Motor neuron (in vitro differentiated cells): ENCODE measurements around the gene MASTL. TPM values are rescaled to one million over a fixed set of nuclear protein-coding genes. Genes with fewer than 3 reads are reported as not detected.

Experiments used
- total RNA-seq, 8 experiments: library from RNA; unstranded; fragments of 300-600 nt; gene quantifications; 2 replicates each; pipeline versions ENCODE4 v1.2.3 to v1.2.4, GENCODE V29; 2022

MASTL gene
- total RNA-seq, 8 experiments from 2014 or later = 3.8 to 22.2 (median 7.6) TPM

Other genes starting within 250 kb of the MASTL start
- gene ANKRD26, start 54.9 kb upstream of the MASTL start, total RNA-seq = 10 to 100 TPM in 6 of 8 experiments, 1 to 10 TPM in 2; 9.0 to 30.8 (median 12.2) TPM
- 100 to 1,000 TPM in 4 of 8 experiments, 10 to 100 TPM in 4; 65.5 to 120 (median 107) TPM for gene YME1L1, start 968 bp upstream of the MASTL start, total RNA-seq
- 10 to 100 TPM; 18.1 to 41.8 (median 30.5) TPM for gene ACBD5, start 85.4 kb downstream of the MASTL start, total RNA-seq